ENCODE measurements around the gene COL15A1. TPM values are rescaled to one million over a fixed set of nuclear protein-coding genes. Genes with fewer than 3 reads are reported as not detected.
A peak's percentile ranks its signal among the peaks of the same experiment; 100 is the strongest.
"Not testable (repeated sequence)": the region's sequence is repeated elsewhere in the genome, so short reads cannot be mapped to it uniquely, and the experiment has no call there.

COL15A1 gene
- polyA plus RNA-seq, 1 donor: 227 TPM

DNA sequence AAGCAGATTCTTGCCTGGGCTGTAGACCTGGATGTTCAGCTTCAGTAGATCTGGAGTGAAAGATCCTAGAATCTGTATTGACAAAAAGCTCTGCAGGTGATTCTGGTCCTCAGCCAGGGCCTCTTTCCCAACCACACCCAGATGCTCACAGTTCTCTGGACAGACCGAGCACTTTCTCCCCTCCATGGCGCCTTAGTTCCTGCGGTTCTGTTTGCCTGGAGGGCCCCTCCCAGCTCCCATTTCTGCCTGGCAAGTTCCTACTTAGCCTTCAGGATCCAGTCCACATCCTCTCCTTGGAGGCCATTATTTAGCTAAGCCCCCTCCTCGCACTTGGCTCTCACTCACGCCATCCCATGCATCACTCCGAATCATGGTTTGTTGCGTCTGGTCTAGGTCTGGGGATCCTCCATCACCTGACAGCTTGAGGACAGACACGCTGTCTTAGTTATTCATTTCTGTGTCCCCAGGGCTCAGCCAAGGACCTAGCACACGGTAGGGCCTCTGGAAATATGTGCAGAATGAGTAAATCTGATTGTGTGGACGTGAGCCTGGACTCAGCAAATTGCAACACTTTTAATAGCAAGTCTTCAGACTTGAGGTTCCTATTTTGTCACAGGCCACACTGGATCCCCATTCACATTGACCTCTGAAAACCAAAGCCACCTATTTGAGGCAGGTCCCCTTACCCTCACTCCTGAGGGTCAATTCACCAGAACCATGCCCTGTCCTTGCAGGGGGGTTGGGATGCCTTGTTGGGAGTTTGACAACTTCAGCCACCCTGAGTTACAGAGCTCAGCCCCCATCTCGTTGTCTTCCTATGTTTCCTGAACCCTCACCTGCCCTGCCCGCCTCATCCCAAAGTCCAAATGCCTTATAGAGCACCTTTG, 50.7 kb downstream of the COL15A1 start:
- DNase-seq: no peak

- DNase-seq: no peak
Observed at GRCh38 chr9:98995059-98995671, 51.5 kb downstream of the COL15A1 start.

DNA sequence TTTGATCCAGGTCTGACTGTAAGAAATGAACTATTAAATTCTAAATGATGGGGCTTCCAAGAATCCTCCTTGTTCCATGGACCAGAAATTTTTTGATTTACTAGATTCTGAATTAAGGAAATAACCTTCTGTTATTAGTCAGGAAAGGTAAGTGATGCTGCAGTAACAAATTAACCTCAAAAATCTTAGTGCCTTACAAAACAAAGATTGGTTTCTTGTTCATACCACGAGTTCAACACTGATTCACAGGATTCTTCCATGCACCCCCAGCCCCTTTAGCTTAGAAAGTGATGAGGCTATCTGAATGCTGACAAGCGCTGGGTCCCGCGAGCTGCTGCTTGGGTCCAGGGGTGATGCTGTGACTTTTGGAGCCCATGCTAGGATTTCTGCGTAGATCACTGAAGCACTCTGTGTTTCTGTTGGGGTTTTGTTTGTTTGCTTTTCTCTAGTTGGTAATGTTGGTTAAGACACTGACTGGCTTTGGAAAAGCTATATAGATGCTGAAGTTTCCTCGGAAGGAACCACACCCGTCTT, 52.3 kb downstream of the COL15A1 start:
- DNase-seq: no peak

DNA sequence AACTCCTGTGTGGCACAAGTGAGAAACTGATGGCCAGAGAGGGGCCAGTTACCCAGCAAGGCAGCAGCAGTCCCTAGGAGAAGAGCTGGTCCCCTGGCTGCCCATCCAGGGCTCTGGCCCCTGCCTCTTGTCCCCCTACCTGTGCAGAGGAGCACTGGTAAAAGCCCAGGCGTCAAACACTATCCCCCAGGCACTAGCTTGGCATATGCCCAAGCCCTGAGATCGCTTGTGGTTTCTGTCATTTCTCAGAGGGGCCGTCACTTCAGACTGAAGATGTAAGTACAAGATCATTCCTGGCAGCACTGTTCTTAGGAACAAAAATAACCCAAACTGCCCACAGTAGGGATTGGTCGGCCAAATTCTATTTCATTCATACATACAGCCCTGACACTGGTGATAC, 53.9 kb downstream of the COL15A1 start:
- no peak for DNase-seq

GRCh38 chr9:98998441-98999151, 54.9 kb downstream of the COL15A1 start:
- peak; percentile 70 for DNase-seq

GRCh38 chr9:98999152-98999525, 55.4 kb downstream of the COL15A1 start:
- DNase-seq: no peak

- no peak for DNase-seq
Observed at GRCh38 chr9:99000476-99001395, 57.0 kb downstream of the COL15A1 start.

DNA sequence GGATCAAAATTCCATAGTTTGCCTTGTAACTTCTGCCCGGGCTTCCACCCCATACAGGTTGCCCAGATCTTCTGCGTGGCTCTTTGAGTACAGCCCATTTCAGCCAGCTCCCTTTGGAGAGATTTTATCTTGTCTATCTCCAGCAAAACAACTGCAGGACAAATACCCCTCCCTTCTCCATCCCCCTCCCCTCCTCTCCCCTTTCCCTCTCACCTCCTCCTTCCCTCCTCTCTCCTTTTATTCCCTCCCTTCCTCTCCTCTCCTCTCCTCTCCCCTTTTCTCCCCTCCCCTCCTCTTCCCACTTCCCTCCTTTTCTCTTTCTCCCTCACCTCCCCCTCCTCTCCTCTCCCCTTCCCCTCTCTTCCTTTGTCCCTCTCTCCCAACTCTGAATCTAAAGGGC, 58.2 kb downstream of the COL15A1 start:
- DNase-seq: no peak

- no peak for DNase-seq
Observed at GRCh38 chr9:99002706-99003105, 59.0 kb downstream of the COL15A1 start.

DNA sequence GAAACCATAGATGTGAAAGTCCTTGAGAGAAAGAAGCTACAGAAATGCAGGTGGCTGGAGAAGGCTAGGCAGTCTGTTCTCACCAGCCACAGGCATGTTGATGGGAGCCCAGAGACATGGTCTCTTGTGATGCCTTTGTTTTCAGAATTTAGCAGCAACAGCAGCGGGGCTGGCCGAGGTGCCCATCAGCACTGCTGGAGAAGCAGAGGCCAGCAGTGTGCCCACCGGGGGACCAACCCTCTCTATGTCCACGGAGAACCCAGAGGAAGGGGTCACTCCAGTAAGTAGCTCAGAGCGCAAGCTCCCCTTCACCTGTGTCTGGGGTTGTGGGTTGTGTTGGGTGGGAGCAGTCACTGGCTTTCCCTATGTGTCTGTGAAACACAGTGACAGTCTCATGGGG, 59.6 kb downstream of the COL15A1 start:
- no peak for DNase-seq

DNA sequence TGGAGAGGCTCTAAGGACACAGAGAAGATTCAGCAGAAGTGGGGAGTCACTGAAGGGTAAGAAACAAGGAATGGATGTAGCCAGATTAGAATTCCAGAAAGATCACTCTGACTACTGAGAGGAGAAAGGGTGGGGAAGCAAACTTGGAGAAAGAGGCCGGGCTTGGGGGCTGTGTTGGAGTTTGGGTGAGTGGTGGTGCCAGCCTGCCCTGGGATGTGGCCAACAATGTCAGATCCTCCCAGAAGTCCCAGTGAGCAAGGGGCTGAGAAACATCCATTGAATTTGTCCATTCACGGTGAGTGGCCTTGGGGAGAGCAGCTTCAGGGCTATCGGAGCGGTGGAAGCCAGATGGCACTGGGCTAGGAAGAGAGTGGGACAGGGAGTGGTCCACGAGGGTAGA, 60.4 kb downstream of the COL15A1 start:
- no peak for DNase-seq

- DNase-seq: no peak
Observed at GRCh38 chr9:99004717-99005460, 61.2 kb downstream of the COL15A1 start.

GRCh38 chr9:99005651-99006050, 61.9 kb downstream of the COL15A1 start:
- DNase-seq: no peak

- no peak for DNase-seq
Observed at GRCh38 chr9:99006511-99006910, 62.8 kb downstream of the COL15A1 start.

- DNase-seq: no peak
Observed at GRCh38 chr9:99006979-99007378, 63.3 kb downstream of the COL15A1 start.

- DNase-seq: no peak
Observed at GRCh38 chr9:99008203-99008602, 64.5 kb downstream of the COL15A1 start.

DNA sequence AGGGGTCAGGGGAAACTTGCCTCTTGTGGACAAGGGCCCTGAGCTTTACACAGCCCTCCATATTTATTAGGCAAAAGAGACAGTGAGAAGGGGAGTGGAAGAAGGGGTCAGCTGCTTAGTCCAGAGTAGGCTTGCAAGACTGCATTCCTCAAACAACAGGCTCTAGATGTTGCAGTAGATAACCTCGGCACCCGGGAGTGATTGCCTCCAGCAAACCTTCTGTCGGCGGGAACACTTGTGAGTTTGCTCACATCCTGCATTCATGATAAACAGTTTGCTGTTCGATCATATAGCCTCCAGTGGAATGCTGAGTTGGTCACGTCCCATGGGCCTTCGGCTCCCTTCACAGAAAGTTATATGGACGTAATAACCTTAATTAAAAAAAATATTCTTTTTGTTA, 66.7 kb downstream of the COL15A1 start:
- not testable (repeated sequence) for DNase-seq

- no peak for DNase-seq
Observed at GRCh38 chr9:99011161-99011709, 67.5 kb downstream of the COL15A1 start.

DNA sequence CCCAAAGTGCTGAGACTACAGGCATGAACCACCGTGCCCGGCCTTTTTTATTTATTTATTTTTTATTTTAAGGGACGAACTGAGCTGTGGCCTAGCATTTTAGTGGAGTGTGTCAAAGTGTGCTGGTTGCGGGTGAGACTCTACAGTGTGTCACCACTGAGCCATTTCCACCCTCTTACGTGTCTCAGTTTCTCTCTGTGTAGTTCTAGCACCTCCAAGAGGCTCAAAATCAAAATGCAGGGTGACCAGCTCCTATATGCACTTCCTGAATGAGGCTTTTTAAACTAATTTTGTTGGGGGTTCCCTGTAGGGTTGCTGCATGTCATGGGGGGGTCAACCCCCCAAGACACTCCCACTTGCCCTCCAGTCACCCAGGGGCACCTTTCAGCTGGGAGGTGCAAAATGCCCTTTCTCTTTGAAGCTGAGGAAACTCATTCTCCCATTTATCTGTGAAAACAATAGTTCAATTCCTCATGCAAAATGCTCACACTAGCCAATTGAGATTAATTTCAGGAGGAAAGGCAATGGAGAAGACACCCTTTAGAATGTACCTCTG, 69.3 kb downstream of the COL15A1 start:
- DNase-seq: no peak

DNA sequence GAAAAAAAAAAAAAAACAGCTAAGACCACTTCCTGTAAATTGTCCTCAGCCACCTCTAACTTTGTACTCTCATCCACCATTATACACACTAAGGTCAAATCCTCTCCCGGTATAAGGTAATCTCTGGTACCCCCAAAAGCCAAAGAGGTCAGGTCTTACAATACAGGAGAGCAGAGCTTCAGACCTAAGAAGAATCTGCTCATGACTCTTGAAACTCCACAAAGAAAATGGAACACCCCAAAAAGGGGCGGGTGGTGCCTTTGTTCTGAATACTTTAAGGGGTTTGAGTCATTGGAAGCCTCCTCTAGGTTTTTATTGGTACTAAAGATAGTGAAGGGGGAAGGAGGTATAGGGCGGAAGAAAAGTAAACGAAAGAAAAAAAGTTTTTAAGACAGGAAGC, 69.8 kb downstream of the COL15A1 start:
- no peak for DNase-seq

DNA sequence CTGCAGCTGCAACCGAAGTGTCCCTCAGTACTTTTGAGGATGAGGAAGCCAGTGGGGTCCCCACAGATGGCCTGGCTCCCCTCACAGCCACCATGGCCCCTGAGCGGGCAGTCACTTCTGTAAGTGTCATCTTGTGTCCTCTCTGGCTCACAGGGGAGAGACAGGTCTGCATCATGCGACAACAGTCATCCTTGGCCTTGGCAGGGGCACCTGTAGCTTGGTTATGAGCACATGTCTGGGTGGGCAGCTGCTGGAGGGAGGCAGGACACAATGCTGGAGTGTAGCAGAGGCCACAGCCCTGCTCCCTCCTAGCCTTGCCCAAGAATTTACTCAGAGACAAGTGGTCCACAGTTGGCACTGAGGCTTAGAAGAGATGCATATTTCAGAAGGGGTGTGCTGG, 71.7 kb downstream of the COL15A1 start:
- DNase-seq: no peak

Data from hindlimb muscle (tissue), 1 donor.